Measurements from ENCODE around the gene PHF24.

DNA sequence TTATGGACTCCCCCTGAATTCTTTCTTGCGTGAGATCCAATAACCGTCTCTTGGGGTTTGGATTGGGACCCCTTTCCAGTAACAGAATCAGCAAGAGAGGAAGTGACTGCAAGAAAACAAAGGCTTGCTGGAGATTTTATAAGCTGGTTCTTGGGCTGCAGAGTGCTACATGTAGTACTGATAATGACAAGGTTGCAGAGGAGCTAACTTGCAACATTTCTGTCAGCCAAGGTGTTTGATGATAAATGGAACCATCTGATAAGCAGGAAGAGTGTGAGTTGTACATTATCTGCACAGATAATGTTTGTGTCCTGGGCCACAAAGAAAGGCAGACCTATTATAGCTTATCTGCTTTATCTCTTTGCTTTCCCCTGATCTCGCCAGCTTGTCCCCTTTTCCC, 68.6 kb downstream of the PHF24 start:
- no peak for TF ChIP-seq HNRNPLL (IDR thresholded peaks at IDR 0.05; ENCODE audit: low read depth, low read length, poor library complexity, severe bottlenecking)
- TF ChIP-seq EED (CRISPR knock-in tag; IDR thresholded peaks at IDR 0.05), result no peak
- no peak for TF ChIP-seq THYN1 (CRISPR knock-in tag; IDR thresholded peaks at IDR 0.05; ENCODE audit: borderline replicate concordance, low read depth)
- TF ChIP-seq AHR (CRISPR knock-in tag; IDR thresholded peaks at IDR 0.05), result no peak
- no peak for TF ChIP-seq ZNF503 (CRISPR knock-in tag; IDR thresholded peaks at IDR 0.05)
